Brain pericyte (primary cell): Measurements from ENCODE around the gene OR4D2.

Experiments used
- DNase-seq: peaks from one replicate; pipeline ENCODE4 v3.0.0-alpha.2; 2012; ENCODE audit warnings: low read depth, low spot score

OR4D2 gene

GRCh38 chr17:58210922-58211321 is 44.1 kb downstream of the OR4D2 start:
- DNase-seq, result no peak

GRCh38 chr17:58215685-58216084 is 48.9 kb downstream of the OR4D2 start:
- no peak for DNase-seq

GRCh38 chr17:58217766-58218165 is 51.0 kb downstream of the OR4D2 start:
- no peak for DNase-seq

GRCh38 chr17:58219007-58219788 is 52.4 kb downstream of the OR4D2 start, which contains the start of gene MKS1:
Gene MKS1 (minus strand): TSS chr17:58219255. CDS start chr17:58219230, 25 bp downstream.
- peak; percentile 71 for DNase-seq

- no peak for DNase-seq
Observed at GRCh38 chr17:58219789-58220183, 53.0 kb downstream of the OR4D2 start.
